DMS53 treated with DMSO at 0.1 percent for 48 hours (cell line): Measurements from ENCODE around the gene LRP2.

Experiments used
- DNase-seq: peaks from one replicate; lab custom pipeline; 2025; ENCODE audit not compliant: unreplicated experiment; lab: John Stamatoyannopoulos, UW

Gene LRP2

DNA sequence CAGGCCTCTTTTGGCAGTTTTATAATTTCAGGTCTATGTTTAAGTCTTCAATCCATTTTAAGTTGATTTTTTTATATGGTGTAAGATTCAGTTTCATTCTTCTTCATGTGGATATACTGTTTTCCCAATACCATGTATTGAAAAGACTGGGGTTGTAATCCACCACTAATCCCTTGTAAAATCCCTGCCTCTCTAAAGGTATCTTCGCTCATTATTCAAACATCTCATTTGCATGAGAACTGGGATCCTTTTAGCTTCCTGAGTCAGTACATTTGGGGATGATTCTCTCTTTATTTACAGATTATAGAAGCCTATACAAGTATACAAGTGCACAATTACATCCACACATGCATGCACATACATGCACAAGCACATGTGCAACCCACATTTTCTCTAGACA lies 267.7 kb downstream of the LRP2 start:
- DNase-seq, result no peak

- DNase-seq, result no peak
These were observed 268.8 kb downstream of the LRP2 start for GRCh38 chr2:169093535-169093934.

GRCh38 chr2:169091761-169092519 lies 270.4 kb downstream of the LRP2 start:
- no peak for DNase-seq

- DNase-seq, result no peak
These were observed 271.1 kb downstream of the LRP2 start for GRCh38 chr2:169091256-169091655.

- DNase-seq, result no peak
These were observed 272.1 kb downstream of the LRP2 start for GRCh38 chr2:169090133-169090820.

DNA sequence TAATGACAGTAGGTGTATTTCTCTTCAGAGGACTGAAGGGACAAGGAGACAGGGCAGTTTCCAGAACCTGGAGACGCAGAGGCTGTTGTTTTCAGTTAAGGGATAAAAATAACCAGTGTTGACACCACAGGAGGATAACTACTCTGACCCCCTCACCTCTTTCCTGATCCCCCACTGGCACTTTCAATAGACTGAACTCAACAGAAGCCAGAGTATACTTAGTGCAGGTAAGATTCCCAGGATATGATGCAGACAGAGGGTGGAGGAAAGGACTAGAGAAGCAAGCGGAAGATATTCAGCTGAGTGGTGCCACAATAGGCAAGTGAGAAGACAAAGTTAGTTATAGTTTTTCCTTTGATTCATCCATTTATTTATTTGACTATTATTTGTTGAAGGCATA lies 273.2 kb downstream of the LRP2 start:
- DNase-seq, result no peak

GRCh38 chr2:169087757-169088379 lies 274.5 kb downstream of the LRP2 start:
- no peak for DNase-seq

GRCh38 chr2:169086893-169087467 lies 275.4 kb downstream of the LRP2 start:
- peak; percentile 9 for DNase-seq

GRCh38 chr2:169082995-169083394 lies 279.3 kb downstream of the LRP2 start:
- no peak for DNase-seq

GRCh38 chr2:169081551-169081950 lies 280.8 kb downstream of the LRP2 start:
- DNase-seq, result no peak

GRCh38 chr2:169080250-169081069 lies 281.9 kb downstream of the LRP2 start:
- peak; percentile 24 for DNase-seq

GRCh38 chr2:169077674-169078240 lies 284.6 kb downstream of the LRP2 start:
- no peak for DNase-seq
